Measurements from ENCODE around the gene HSD11B1. TPM values are rescaled to one million over a fixed set of nuclear protein-coding genes. Genes with fewer than 3 reads are reported as not detected.

HSD11B1 gene
- polyA plus RNA-seq, 6 donors from 2014 or later = not detected

DNA sequence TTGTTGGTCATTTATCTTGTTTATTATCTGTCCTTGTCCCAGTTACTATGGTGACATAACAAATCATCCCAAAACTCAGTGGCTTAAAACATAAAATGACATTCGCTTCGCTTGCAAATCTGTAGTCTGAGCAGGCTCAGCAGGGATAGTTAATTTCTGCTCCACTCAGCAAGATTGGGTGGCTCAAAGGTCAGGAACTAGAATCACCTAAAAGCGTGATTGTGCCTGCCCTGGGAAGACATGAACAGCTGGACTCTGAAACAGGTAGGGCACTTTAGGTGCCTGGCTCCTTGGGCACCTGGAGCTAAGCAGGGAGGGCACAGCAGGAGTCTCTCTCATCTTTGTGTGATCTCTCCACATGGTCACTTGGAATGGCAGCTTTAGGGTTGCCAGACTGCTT, 36.5 kb downstream of the HSD11B1 start:
- H3K9me3 Mint-ChIP-seq = no peaks in the 10 kb centered on the region
- DNase-seq (no peak), ATAC-seq (ENCODE audit: low read depth in 2 of 2) (no peak)
- H3K36me3 Mint-ChIP-seq = no peaks in the 10 kb centered on the region
- no peak overlapping the region for H3K27ac Mint-ChIP-seq
- no peaks in the 10 kb centered on the region for H3K4me1 Mint-ChIP-seq
- no peak overlapping the region for H3K4me3 Mint-ChIP-seq
- H3K27me3 Mint-ChIP-seq = peaks cover 0 to 12% (median 9%) of the 10 kb centered on the region in 3 donors

DNA sequence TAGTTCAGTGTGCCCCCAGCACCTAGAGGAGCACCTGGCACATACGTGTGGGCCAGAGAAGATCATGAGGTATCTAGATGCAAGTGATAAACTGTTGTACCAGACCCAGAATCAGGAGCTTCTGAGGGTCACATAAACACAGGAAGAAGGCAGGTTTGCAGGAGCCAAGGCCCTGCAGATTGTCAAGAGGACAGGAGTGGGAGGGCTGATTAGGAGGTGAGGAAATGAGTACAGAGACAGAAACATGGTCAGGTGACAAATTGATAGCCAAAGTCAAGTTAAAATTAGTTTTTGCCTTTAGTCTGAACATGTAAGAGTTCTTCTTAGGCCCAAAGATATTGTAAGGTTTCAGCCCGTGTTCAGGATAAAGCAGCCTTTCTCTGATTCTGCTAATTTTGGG, 37.2 kb downstream of the HSD11B1 start:
- H3K27ac Mint-ChIP-seq = no peak overlapping the region
- no peak for ATAC-seq (ENCODE audit: low read depth in 2 of 2)
- peaks cover 0 to 12% (median 9%) of the 10 kb centered on the region in 3 donors for H3K27me3 Mint-ChIP-seq
- DNase-seq = no peak
- no peaks in the 10 kb centered on the region for H3K9me3 Mint-ChIP-seq
- H3K4me1 Mint-ChIP-seq = no peaks in the 10 kb centered on the region
- H3K4me3 Mint-ChIP-seq = no peak overlapping the region
- H3K36me3 Mint-ChIP-seq = no peaks in the 10 kb centered on the region

DNA sequence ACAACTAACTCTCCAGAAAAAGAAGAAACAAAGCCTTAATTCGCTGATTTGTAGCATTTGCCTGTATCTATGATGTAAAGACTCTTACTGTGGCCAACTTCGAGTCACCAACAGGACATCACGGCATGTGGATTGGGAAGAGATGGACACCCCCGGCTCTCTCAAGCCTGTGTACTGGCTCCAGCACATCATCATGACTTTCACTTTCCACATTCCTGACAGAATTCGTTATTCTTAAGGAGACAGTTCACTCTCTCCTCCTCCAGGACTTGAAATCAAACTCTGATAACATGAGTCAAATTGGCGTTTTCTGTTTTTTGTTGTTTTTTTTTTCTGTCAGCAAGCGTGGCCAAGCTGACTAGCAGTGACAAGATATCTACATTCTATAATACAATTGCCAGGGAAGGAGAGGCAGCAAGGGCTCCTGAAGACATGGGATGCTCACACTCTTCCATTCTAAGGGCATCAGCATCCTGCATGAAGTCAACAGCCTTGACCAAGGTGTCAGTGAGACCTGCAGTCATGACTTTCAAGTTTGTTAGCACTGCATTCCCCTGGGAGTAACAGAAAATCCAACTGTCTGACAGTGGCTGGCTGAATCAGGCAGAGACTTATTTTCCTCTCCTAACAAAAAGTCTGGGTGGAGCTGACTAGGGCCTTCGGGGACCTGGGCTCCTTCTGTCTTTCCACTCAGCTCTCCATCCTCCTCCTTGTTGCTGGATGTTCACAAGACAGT, 37.9 kb downstream of the HSD11B1 start:
- Mint-ChIP-seq H3K36me3 (no peaks in the 10 kb centered on the region), H3K9me3 (no peaks in the 10 kb centered on the region), H3K4me3 (no peak overlapping the region), H3K27ac (peak overlapping the region in 1 of 6 donors; percentile 34), H3K4me1 (peaks cover 0 to 3% (median 1%) of the 10 kb centered on the region in 3 donors), H3K27me3 (peaks cover 0 to 5% (median 2%) of the 10 kb centered on the region in 3 donors)
- ATAC-seq (ENCODE audit: low read depth in 2 of 2) (no peak), DNase-seq (no peak)

DNA sequence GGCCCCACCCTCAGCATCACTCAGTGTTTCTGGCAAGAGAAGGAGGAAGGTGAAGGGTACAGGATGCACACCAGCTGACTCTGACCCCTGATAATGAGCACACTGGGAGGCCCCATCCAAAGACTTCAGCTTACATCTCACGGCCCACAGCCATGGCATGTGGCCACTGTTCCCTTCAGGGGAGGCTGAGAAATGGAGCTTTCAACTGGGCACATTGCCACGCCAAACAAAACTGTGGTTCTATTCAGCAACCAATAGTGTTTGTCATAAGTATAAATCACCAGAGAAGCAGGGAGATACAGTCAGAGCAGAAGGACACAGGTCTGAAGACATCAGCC, 38.5 kb downstream of the HSD11B1 start:
- H3K27ac Mint-ChIP-seq = peak overlapping the region in 1 of 6 donors; percentile 10
- peaks cover 0 to under 1% (median 0%) of the 10 kb centered on the region in 3 donors for H3K27me3 Mint-ChIP-seq
- H3K4me3 Mint-ChIP-seq = no peak overlapping the region
- H3K9me3 Mint-ChIP-seq = no peaks in the 10 kb centered on the region
- ATAC-seq (ENCODE audit: low read depth in 2 of 2) (no peak), DNase-seq (no peak)
- H3K36me3 Mint-ChIP-seq = no peaks in the 10 kb centered on the region
- H3K4me1 Mint-ChIP-seq = peaks cover 1 to 8% (median 6%) of the 10 kb centered on the region in 3 donors

DNA sequence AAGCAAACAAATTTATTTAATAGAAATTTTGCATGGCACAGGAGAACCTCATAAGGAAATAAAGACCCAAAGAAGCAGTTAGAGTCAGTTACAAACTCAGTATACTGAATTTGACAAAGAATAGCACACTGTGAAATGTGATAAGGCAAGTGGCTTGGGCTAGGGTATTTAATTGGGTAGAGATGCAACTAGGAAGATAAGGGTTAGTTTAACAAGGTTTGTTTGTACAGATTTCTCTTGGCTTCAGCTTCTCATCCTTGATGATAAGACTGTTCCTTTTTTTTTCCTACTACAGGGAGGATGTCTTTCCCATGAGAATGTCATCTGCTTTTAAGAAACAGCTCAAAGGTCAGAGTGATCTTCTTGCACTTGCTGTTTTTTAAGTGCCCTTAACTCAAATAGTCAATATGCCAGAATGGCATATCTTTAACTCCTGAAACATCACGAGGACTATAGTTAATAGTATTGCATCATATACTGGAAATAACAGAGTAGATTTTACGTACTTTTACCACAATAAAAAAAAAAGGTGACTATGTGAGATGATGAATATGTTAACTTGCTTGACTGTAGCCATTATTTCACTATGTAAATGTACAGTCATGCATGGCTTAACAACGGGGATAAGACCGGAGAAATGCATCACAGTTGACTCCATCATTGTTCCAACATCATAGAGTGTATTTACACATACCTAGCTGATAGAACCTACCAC, 42.0 kb downstream of the HSD11B1 start:
- ATAC-seq (ENCODE audit: low read depth in 2 of 2) (no peak), DNase-seq (no peak)
- Mint-ChIP-seq H3K4me1 (peaks cover 7 to 18% (median 16%) of the 10 kb centered on the region in 3 donors), H3K27me3 (no peaks in the 10 kb centered on the region), H3K9me3 (no peaks in the 10 kb centered on the region), H3K4me3 (peak overlapping the region in 3 of 8 donors; percentile 34 to 39 (median 36)), H3K36me3 (no peaks in the 10 kb centered on the region), H3K27ac (no peak overlapping the region)

DNA sequence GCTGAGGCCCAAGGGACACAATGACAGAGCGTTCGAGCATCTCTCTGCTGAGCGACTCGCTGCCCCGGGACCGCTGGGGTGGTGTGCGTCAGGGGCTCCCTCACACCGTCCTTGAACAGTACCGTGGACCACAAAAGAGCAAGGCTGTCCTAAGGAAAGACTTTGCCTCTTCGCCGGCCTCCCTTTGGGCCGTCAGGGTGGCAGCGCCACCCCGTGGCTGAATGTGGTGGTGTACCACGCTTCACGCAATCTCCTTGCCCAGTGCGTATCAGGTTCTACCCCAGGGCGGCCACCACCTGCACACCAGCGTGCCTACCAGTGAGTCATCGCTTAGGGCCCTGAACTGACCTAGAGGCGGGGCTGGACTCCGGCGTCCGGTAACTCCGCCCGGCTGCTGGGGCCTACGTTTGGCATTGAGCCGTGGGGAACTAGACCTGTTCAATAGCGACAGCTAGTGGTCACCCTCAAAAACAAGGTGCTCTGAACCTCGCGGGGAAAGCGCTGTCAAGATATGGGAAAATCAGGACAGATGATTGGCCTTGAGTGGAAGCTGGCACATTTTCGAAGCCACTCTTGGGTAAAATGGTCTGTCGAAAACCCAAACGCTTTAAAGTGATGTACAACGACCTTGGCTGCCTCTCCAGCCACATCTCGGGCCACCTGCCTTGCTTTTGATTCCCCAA, 43.1 kb downstream of the HSD11B1 start:
- H3K4me1 Mint-ChIP-seq = peaks cover 16 to 29% (median 27%) of the 10 kb centered on the region in 3 donors
- peak overlapping the region; percentile 42 to 92 (median 86) for H3K27ac Mint-ChIP-seq
- H3K9me3 Mint-ChIP-seq = no peaks in the 10 kb centered on the region
- DNase-seq = peak; percentile 70
- H3K36me3 Mint-ChIP-seq = no peaks in the 10 kb centered on the region
- H3K4me3 Mint-ChIP-seq = peak overlapping the region; percentile 40 to 93 (median 90)
- no peaks in the 10 kb centered on the region for H3K27me3 Mint-ChIP-seq
- ATAC-seq (ENCODE audit: low read depth in 2 of 2) = peak; percentile 88 to 94

DNA sequence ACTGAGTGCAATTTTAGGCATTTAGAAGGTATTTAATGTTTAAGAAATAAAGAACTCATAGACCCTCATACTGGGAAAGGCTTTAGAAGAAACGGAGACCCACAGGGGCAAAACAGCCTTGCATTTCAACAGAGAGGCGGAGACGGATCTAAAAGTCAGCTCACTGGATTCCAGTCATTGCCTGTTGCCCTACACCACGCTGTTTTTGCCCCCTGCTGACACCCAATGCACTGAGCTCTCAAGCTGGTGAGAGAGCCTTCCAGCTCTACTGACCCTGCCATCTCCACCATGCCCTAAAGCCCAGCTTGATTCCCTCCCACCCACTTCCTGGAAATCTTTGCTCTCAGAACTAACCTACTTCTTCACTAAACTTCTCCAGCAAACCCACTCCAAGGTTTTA, 44.0 kb downstream of the HSD11B1 start:
- ATAC-seq (ENCODE audit: low read depth in 2 of 2) = no peak
- no peak for DNase-seq
- Mint-ChIP-seq H3K4me1 (peaks cover 16 to 32% (median 27%) of the 10 kb centered on the region in 3 donors), H3K27me3 (no peaks in the 10 kb centered on the region), H3K36me3 (no peaks in the 10 kb centered on the region), H3K9me3 (no peaks in the 10 kb centered on the region), H3K4me3 (peak overlapping the region in 2 of 8 donors; percentile 61 to 79), H3K27ac (peak overlapping the region in 1 of 6 donors; percentile 42)

DNA sequence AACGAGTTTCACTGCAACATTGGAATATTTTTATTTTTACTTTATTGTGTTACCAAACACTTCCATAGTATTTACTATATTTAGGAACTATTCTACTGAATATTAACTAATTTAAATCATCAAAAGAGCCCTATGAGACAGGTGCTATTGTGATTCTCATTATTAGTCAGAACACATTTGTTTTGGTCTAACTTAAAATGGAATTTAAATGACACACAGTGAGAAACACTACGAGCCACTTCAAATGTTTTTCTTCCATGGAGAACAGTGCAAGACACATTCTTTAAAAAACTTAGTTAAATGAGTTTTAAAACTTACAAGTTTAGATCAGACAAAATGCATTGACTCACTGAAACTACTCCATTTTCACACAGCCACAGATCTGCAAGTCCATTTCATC, 44.6 kb downstream of the HSD11B1 start:
- no peak for ATAC-seq (ENCODE audit: low read depth in 2 of 2)
- H3K4me3 Mint-ChIP-seq = no peak overlapping the region
- DNase-seq = no peak
- H3K9me3 Mint-ChIP-seq = no peaks in the 10 kb centered on the region
- no peaks in the 10 kb centered on the region for H3K27me3 Mint-ChIP-seq
- H3K36me3 Mint-ChIP-seq = no peaks in the 10 kb centered on the region
- peaks cover 16 to 32% (median 27%) of the 10 kb centered on the region in 3 donors for H3K4me1 Mint-ChIP-seq
- H3K27ac Mint-ChIP-seq = no peak overlapping the region

DNA sequence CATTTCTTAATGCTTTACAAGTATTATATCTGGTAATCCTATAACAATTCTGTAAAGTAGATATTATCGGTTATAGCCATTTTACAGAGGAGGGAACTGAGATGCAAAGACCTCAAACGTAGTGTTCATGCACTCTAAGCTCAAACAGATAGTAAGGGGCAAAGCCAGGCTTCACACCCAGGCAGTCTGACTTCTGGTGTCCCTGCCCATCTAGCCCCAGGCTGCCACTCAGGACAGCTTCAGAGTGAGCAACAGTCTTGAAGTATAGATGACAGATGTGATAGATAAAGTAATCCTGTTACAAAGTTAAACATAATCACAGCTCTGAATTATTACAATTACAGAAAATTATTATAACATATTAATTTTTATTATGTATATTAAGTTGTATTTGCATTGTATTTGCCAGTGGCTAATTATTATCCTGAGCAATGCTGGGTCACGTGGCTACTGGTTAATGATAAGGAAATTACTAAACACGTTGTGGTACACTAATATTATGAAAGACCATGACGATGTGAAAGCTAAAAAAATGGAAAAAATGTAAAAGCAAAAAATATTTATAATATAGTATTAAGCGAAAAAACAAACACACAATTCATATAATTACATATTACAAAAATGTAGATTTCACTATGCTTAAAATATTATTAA, 45.2 kb downstream of the HSD11B1 start:
- Mint-ChIP-seq H3K36me3 (no peaks in the 10 kb centered on the region), H3K4me3 (no peak overlapping the region), H3K27ac (no peak overlapping the region), H3K9me3 (no peaks in the 10 kb centered on the region), H3K27me3 (no peaks in the 10 kb centered on the region), H3K4me1 (peaks cover 16 to 33% (median 27%) of the 10 kb centered on the region in 3 donors)
- ATAC-seq (ENCODE audit: low read depth in 2 of 2) (no peak), DNase-seq (no peak)

DNA sequence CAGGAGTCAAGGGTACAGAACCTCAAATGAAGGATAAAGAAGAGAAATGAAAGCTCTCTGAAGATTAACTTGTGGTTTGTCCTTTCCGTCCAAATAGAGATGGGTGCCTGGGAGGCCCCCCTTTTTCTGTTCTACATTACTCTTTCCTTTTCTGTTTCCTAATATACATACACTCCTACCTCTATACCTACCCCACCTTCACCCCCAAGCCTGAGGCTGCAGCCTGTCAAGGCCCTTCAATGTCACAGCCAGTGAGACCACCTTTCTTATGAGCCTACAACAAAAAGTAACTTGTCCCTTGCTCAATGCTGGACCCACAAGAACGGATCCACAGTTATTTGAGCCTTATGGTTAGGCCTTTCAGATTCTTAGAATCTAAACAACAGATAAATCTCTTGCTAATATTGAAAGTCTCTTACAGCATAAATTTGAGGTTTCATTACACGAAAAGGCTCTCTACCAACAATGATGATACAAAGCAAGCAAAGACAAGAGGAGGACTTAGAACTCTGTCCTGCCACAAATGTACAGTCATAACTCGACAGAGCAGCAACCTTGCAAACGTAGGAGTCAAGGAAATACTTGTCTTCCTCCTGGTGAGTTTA, 47.1 kb downstream of the HSD11B1 start:
- H3K4me3 Mint-ChIP-seq = peak overlapping the region in 5 of 8 donors; percentile 16 to 77 (median 50)
- DNase-seq (no peak), ATAC-seq (ENCODE audit: low read depth in 2 of 2) (peak in 1 of 2 donors; percentile 6)
- H3K27ac Mint-ChIP-seq = peak overlapping the region in 5 of 6 donors; percentile 10 to 96 (median 67)
- H3K36me3 Mint-ChIP-seq = no peaks in the 10 kb centered on the region
- peaks cover 33 to 51% (median 46%) of the 10 kb centered on the region in 3 donors for H3K4me1 Mint-ChIP-seq
- H3K27me3 Mint-ChIP-seq = no peaks in the 10 kb centered on the region
- H3K9me3 Mint-ChIP-seq = no peaks in the 10 kb centered on the region

DNA sequence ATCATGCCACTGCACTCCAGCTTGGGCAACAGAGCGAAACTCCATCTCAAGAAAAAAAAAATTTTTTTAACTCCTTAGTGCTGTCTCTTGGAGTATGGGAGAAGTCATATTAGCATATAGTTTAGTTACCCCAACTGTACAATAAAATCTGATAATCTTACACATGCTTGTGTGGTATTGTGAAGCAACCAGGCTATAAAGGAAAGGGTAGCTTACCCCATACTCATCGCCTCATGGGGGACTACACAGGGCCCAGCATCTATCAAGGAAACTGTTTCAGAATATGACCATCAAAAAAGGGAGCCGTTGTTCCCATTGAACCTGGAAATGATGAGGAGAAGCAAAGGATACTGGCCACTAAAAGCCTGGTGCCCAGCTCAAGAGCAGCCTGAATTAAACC, 48.2 kb downstream of the HSD11B1 start:
- H3K4me1 Mint-ChIP-seq = peaks cover 38 to 56% (median 47%) of the 10 kb centered on the region in 3 donors
- no peaks in the 10 kb centered on the region for H3K27me3 Mint-ChIP-seq
- ATAC-seq (ENCODE audit: low read depth in 2 of 2) (no peak), DNase-seq (no peak)
- H3K9me3 Mint-ChIP-seq = no peaks in the 10 kb centered on the region
- H3K27ac Mint-ChIP-seq = no peak overlapping the region
- no peak overlapping the region for H3K4me3 Mint-ChIP-seq
- H3K36me3 Mint-ChIP-seq = no peaks in the 10 kb centered on the region

DNA sequence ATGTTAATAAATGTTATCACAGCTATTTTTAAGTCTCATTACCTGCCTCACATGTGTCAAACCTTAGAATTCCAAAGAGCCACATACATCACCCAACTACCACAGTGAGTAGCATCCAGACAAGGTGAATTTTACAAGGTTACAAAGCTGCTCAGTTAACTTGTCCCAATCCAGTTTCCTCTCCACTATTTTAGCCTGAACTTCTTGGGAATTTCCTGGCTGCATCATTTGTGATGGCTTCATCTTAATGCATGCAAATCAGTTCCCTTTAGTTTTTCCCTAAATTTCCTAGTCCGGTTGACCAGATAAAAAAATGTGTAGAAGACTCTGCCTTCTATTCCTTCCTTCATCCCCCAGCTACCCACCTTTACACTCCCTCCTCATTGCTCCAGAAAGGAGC, 50.6 kb downstream of the HSD11B1 start:
- peaks cover 0 to 14% of the 10 kb centered on the region in 2 donors for H3K36me3 Mint-ChIP-seq
- no peaks in the 10 kb centered on the region for H3K9me3 Mint-ChIP-seq
- ATAC-seq (ENCODE audit: low read depth in 2 of 2) = no peak
- H3K4me1 Mint-ChIP-seq = peaks cover 52 to 73% (median 64%) of the 10 kb centered on the region in 3 donors
- DNase-seq = no peak
- H3K4me3 Mint-ChIP-seq = peak overlapping the region in 7 of 8 donors; percentile 93 to 99 (median 97)
- peak overlapping the region; percentile 86 to 97 (median 94) for H3K27ac Mint-ChIP-seq
- no peaks in the 10 kb centered on the region for H3K27me3 Mint-ChIP-seq

Measured in naive B cell (primary cell).